ENCODE measurements around the gene RPS25. TPM values are rescaled to one million over a fixed set of nuclear protein-coding genes. Genes with fewer than 3 reads are reported as not detected.
"Not testable (repeated sequence)": the region's sequence is repeated elsewhere in the genome, so short reads cannot be mapped to it uniquely, and the experiment has no call there.

Gene RPS25
- polyA plus RNA-seq, 1 donor from 2014 or later: 1,728 TPM

DNA sequence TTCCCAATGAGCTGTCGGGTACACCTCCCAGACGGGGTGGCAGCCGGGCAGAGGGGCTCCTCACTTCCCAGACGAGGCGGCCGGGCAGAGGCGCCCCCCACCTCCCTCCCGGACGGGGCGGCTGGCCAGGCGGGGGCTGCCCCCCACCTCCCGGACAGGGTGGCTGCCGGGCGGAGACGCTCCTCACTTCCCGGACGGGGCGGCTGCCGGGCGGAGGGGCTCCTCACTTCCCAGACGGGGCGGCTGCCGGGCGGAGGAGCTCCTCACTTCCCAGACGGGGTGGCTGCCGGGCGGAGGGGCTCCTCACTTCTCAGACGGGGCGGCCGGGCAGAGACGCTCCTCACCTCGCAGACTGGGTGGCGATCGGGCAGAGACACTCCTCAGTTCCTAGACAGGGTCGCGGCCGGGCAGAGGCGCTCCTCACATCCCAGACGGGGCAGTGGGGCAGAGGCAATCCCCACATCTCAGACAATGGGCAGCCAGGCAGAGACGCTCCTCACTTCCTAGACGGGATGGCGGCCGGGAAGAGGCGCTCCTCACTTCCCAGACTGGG is 26.6 kb downstream of the RPS25 start:
- not testable (repeated sequence) for H3F3A ChIP-seq (ENCODE audit: insufficient read depth, low read length, poor library complexity, severe bottlenecking); H3K9ac ChIP-seq (ENCODE audit: low read length); H3K4me3 ChIP-seq (ENCODE audit: low read length); H3K79me2 ChIP-seq (replicated peaks; ENCODE audit: insufficient read depth, low read length); H3K36me3 ChIP-seq (ENCODE audit: insufficient read depth, low read length); H3K9me3 ChIP-seq (ENCODE audit: low read length); H3K27me3 ChIP-seq (ENCODE audit: insufficient read depth, low read depth, low read length); H4K20me1 ChIP-seq (ENCODE audit: insufficient read depth); H3K4me2 ChIP-seq (ENCODE audit: low read length); H2AFZ ChIP-seq (ENCODE audit: low read depth, low read length); H3K9me2 ChIP-seq (ENCODE audit: insufficient read depth, low read length); H3K27ac ChIP-seq (ENCODE audit: low read length)

- no peaks in the 10 kb centered on the region for H3K9me3 ChIP-seq (ENCODE audit: low read length)
- no peaks in the 10 kb centered on the region for H4K20me1 ChIP-seq (ENCODE audit: insufficient read depth)
- no peak overlapping the region for H3K27ac ChIP-seq (ENCODE audit: low read length)
- no peak overlapping the region for H2AFZ ChIP-seq (ENCODE audit: low read depth, low read length)
- H3K4me3 ChIP-seq (ENCODE audit: low read length): no peak overlapping the region
- TF ChIP-seq EZH2 (IDR thresholded peaks at IDR 0.05; ENCODE audit: borderline replicate concordance, insufficient read depth, low read length, poor library complexity, severe bottlenecking): no peak
- no peak for TF ChIP-seq MXI1 (conservative IDR thresholded peaks at IDR 0.05; ENCODE audit: poor library complexity, severe bottlenecking)
- TF ChIP-seq, protein P1, sequence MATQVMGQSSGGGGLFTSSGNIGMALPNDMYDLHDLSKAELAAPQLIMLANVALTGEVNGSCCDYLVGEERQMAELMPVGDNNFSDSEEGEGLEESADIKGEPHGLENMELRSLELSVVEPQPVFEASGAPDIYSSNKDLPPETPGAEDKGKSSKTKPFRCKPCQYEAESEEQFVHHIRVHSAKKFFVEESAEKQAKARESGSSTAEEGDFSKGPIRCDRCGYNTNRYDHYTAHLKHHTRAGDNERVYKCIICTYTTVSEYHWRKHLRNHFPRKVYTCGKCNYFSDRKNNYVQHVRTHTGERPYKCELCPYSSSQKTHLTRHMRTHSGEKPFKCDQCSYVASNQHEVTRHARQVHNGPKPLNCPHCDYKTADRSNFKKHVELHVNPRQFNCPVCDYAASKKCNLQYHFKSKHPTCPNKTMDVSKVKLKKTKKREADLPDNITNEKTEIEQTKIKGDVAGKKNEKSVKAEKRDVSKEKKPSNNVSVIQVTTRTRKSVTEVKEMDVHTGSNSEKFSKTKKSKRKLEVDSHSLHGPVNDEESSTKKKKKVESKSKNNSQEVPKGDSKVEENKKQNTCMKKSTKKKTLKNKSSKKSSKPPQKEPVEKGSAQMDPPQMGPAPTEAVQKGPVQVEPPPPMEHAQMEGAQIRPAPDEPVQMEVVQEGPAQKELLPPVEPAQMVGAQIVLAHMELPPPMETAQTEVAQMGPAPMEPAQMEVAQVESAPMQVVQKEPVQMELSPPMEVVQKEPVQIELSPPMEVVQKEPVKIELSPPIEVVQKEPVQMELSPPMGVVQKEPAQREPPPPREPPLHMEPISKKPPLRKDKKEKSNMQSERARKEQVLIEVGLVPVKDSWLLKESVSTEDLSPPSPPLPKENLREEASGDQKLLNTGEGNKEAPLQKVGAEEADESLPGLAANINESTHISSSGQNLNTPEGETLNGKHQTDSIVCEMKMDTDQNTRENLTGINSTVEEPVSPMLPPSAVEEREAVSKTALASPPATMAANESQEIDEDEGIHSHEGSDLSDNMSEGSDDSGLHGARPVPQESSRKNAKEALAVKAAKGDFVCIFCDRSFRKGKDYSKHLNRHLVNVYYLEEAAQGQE (IDR thresholded peaks at IDR 0.05; ENCODE audit: borderline replicate concordance): no peak
- no peak for TF ChIP-seq TAF1 (IDR thresholded peaks at IDR 0.05; ENCODE audit: low read depth)
- no peak for TF ChIP-seq SMC3 (conservative IDR thresholded peaks at IDR 0.05; ENCODE audit: poor library complexity)
- TF ChIP-seq EP300 (conservative IDR thresholded peaks at IDR 0.05; ENCODE audit: poor library complexity, severe bottlenecking): no peak
- TF ChIP-seq RAD21 (conservative IDR thresholded peaks at IDR 0.05): no peak
- TF ChIP-seq CTCF (IDR thresholded peaks at IDR 0.05; ENCODE audit: poor library complexity, severe bottlenecking): no peak
- no peak for TF ChIP-seq POLR2AphosphoS5 (IDR thresholded peaks at IDR 0.05)
- H3K36me3 ChIP-seq (ENCODE audit: insufficient read depth, low read length): no peaks in the 10 kb centered on the region
- H3K9ac ChIP-seq (ENCODE audit: low read length): no peak overlapping the region
- no peaks in the 10 kb centered on the region for H3K79me2 ChIP-seq (replicated peaks; ENCODE audit: insufficient read depth, low read length)
- no peak overlapping the region for H3K4me2 ChIP-seq (ENCODE audit: low read length)
- no peaks in the 10 kb centered on the region for H3F3A ChIP-seq (ENCODE audit: insufficient read depth, low read length, poor library complexity, severe bottlenecking)
- no peaks in the 10 kb centered on the region for H3K9me2 ChIP-seq (ENCODE audit: insufficient read depth, low read length)
- H3K27me3 ChIP-seq (ENCODE audit: insufficient read depth, low read depth, low read length): no peaks in the 10 kb centered on the region
These were observed 29.9 kb downstream of the RPS25 start for GRCh38 chr11:118988280-118988679.

- TF ChIP-seq CTCF (IDR thresholded peaks at IDR 0.05; ENCODE audit: poor library complexity, severe bottlenecking) (no peak), RAD21 (conservative IDR thresholded peaks at IDR 0.05) (no peak)
- Histone ChIP-seq H3K79me2 (replicated peaks; ENCODE audit: insufficient read depth, low read length) (no peaks in the 10 kb centered on the region), H3K9ac (ENCODE audit: low read length) (no peak overlapping the region), H3K27me3 (ENCODE audit: insufficient read depth, low read depth, low read length) (no peaks in the 10 kb centered on the region), H3K4me3 (ENCODE audit: low read length) (no peak overlapping the region), H3K9me2 (ENCODE audit: insufficient read depth, low read length) (no peaks in the 10 kb centered on the region), H2AFZ (ENCODE audit: low read depth, low read length) (no peak overlapping the region), H3K27ac (ENCODE audit: low read length) (no peak overlapping the region), H3K9me3 (ENCODE audit: low read length) (no peaks in the 10 kb centered on the region), H3F3A (ENCODE audit: insufficient read depth, low read length, poor library complexity, severe bottlenecking) (no peaks in the 10 kb centered on the region), H4K20me1 (ENCODE audit: insufficient read depth) (no peaks in the 10 kb centered on the region), H3K36me3 (ENCODE audit: insufficient read depth, low read length) (no peaks in the 10 kb centered on the region), H3K4me2 (ENCODE audit: low read length) (no peak overlapping the region)
These were observed 33.3 kb downstream of the RPS25 start for GRCh38 chr11:118984825-118985224.

DNA sequence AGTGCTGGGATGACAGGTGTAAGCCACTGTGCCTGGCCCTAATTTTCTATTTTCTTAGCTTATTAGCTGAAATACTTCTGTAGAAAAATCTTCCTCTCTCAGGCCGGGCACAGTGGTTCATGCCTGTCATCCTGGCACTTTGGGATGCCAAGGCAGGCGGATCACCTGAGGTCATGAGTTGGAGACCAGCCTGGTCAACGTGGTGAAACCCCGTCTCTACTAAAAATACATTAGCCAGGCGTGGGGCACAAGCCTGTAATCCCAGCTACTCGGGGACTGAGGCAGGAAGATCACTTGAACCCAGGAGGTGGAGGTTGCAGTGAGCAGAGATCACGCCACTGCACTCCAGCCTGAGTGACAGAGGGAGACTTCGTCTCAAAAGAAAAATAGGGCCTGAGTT is 33.8 kb downstream of the RPS25 start:
- not testable (repeated sequence) for H4K20me1 ChIP-seq (ENCODE audit: insufficient read depth); H3K36me3 ChIP-seq (ENCODE audit: insufficient read depth, low read length); H3K27ac ChIP-seq (ENCODE audit: low read length); H3K27me3 ChIP-seq (ENCODE audit: insufficient read depth, low read depth, low read length); H3K9me3 ChIP-seq (ENCODE audit: low read length); H3K4me2 ChIP-seq (ENCODE audit: low read length); H2AFZ ChIP-seq (ENCODE audit: low read depth, low read length); H3K79me2 ChIP-seq (replicated peaks; ENCODE audit: insufficient read depth, low read length); H3K9ac ChIP-seq (ENCODE audit: low read length); H3F3A ChIP-seq (ENCODE audit: insufficient read depth, low read length, poor library complexity, severe bottlenecking); H3K9me2 ChIP-seq (ENCODE audit: insufficient read depth, low read length); H3K4me3 ChIP-seq (ENCODE audit: low read length)

Measured in neural cell (in vitro differentiated cells).